Suprapubic skin (tissue), 4 donors: ENCODE results near the gene LMCD1. TPM values are rescaled to one million over a fixed set of nuclear protein-coding genes. Genes with fewer than 3 reads are reported as not detected.
A peak's percentile ranks its signal among the peaks of the same experiment; 100 is the strongest.

Source experiments
- DNase-seq, 2 donors: peaks; one replicate each; pipeline ENCODE4 v3.0.0-alpha.2; 2019; ENCODE audit warnings: low spot score in 2 of 2
- H3K27ac ChIP-seq: fragments of 200-600 bp; sonication (generic); one replicate; pipeline ENCODE4 v1.5.1; 2019
- H3K27me3 ChIP-seq: fragments of 200-600 bp; sonication (generic); one replicate; pipeline ENCODE4 v1.5.1; 2019
- H3K36me3 ChIP-seq: fragments of 200-600 bp; sonication (generic); one replicate; pipeline ENCODE4 v1.5.1; 2019
- H3K4me1 ChIP-seq: fragments of 200-600 bp; sonication (generic); one replicate; pipeline ENCODE4 v1.5.1; 2019
- H3K4me3 ChIP-seq: fragments of 200-600 bp; sonication (generic); one replicate; pipeline ENCODE4 v1.5.1; 2019; ENCODE audit warnings: mild to moderate bottlenecking
- H3K9me3 ChIP-seq: fragments of 200-600 bp; sonication (generic); one replicate; pipeline ENCODE4 v1.5.1; 2019
- CTCF ChIP-seq, 2 donors: fragments of 200-600 bp in 1 of 2; fragments of 450-650 bp in 1 of 2; sonication (generic) in 1 of 2; IDR thresholded peaks; one replicate each; pipeline ENCODE4 v1.5.1; 2016 to 2019; ENCODE audit warnings: antibody characterized with exemption in 2 of 2, mild to moderate bottlenecking in 1 of 2, moderate library complexity in 1 of 2
- EP300 ChIP-seq: sonication (generic); formaldehyde crosslinking; IDR thresholded peaks from one replicate; pipeline ENCODE4 v1.6.1; 2017; ENCODE audit warnings: antibody characterized with exemption
- POLR2A ChIP-seq, 2 donors: fragments of 450-650 bp; IDR thresholded peaks; one replicate each; pipeline ENCODE4 v1.6.1; 2017; ENCODE audit warnings: antibody characterized with exemption in 2 of 2, mild to moderate bottlenecking in 2 of 2, moderate library complexity in 2 of 2
- POLR2AphosphoS5 ChIP-seq, 3 donors: sonication (generic); formaldehyde crosslinking; IDR thresholded peaks; one replicate each; pipeline ENCODE4 v1.6.1; 2017; ENCODE audit warnings: antibody characterized with exemption in 3 of 3
- WGBS: methylation state at CpG from one replicate; pipeline ENCODE4 v1.1.5; 2018; 5-methylcytosine and 5-hydroxymethylcytosine counted together
- total RNA-seq, 4 donors: library from RNA; depleted of rRNA; stranded (reverse); fragments of >200 nt; gene quantifications; one replicate each; pipeline ENCODE4 v1.1.0, GENCODE V29; 2016

The LMCD1 gene
- total RNA-seq, 4 donors from 2014 or later: 33.4 to 49.3 (median 36.8) TPM

- H3K36me3 ChIP-seq: no peaks in the 10 kb centered on the region
- H3K4me1 ChIP-seq: peaks cover 33% of the 10 kb centered on the region
- H3K27me3 ChIP-seq: no peaks in the 10 kb centered on the region
- no peak overlapping the region for H3K4me3 ChIP-seq
- DNase-seq: no peak
- WGBS: 35% methylated on average over 9 of the region's 9 CpGs
- no peak overlapping the region for H3K27ac ChIP-seq
- H3K9me3 ChIP-seq: no peaks in the 10 kb centered on the region
- no peak for TF ChIP-seq POLR2AphosphoS5 (IDR thresholded peaks at IDR 0.05)
- no peak for TF ChIP-seq POLR2A (IDR thresholded peaks at IDR 0.05)
- no peak for TF ChIP-seq EP300
- TF ChIP-seq CTCF (IDR thresholded peaks at IDR 0.05): no peak
Observed at GRCh38 chr3:8603115-8603710, 101.6 kb downstream of the LMCD1 start.

GRCh38 chr3:8604006-8604405 lies 102.4 kb downstream of the LMCD1 start:
- no peaks in the 10 kb centered on the region for H3K36me3 ChIP-seq
- no peak for DNase-seq
- no peaks in the 10 kb centered on the region for H3K9me3 ChIP-seq
- 94% methylated on average over 7 of the region's 7 CpGs for WGBS
- H3K27me3 ChIP-seq: no peaks in the 10 kb centered on the region
- peaks cover 34% of the 10 kb centered on the region for H3K4me1 ChIP-seq
- no peak overlapping the region for H3K4me3 ChIP-seq
- H3K27ac ChIP-seq: no peak overlapping the region
- TF ChIP-seq EP300: no peak
- TF ChIP-seq CTCF (IDR thresholded peaks at IDR 0.05): no peak
- TF ChIP-seq POLR2A (IDR thresholded peaks at IDR 0.05): no peak
- TF ChIP-seq POLR2AphosphoS5 (IDR thresholded peaks at IDR 0.05): no peak

- H3K4me1 ChIP-seq: peaks cover 34% of the 10 kb centered on the region
- 81% methylated on average over 3 of the region's 3 CpGs for WGBS
- no peak overlapping the region for H3K27ac ChIP-seq
- no peaks in the 10 kb centered on the region for H3K36me3 ChIP-seq
- no peaks in the 10 kb centered on the region for H3K9me3 ChIP-seq
- DNase-seq: no peak
- no peaks in the 10 kb centered on the region for H3K27me3 ChIP-seq
- TF ChIP-seq POLR2AphosphoS5 (IDR thresholded peaks at IDR 0.05) (no peak), CTCF (IDR thresholded peaks at IDR 0.05) (no peak), EP300 (no peak), POLR2A (IDR thresholded peaks at IDR 0.05) (no peak)
- H3K4me3 ChIP-seq: no peak overlapping the region
Observed at GRCh38 chr3:8604988-8605387, 103.4 kb downstream of the LMCD1 start.

- Histone ChIP-seq H3K36me3 (no peaks in the 10 kb centered on the region), H3K4me1 (peaks cover 34% of the 10 kb centered on the region), H3K4me3 (no peak overlapping the region), H3K9me3 (no peaks in the 10 kb centered on the region), H3K27ac (no peak overlapping the region), H3K27me3 (no peaks in the 10 kb centered on the region)
- 29% methylated on average over 7 of the region's 7 CpGs for WGBS
- no peak for TF ChIP-seq POLR2A (IDR thresholded peaks at IDR 0.05)
- no peak for TF ChIP-seq POLR2AphosphoS5 (IDR thresholded peaks at IDR 0.05)
- no peak for TF ChIP-seq CTCF (IDR thresholded peaks at IDR 0.05)
- TF ChIP-seq EP300: no peak
- DNase-seq: no peak
Observed at GRCh38 chr3:8606701-8607231, 105.1 kb downstream of the LMCD1 start.

GRCh38 chr3:8607234-8608040 lies 105.8 kb downstream of the LMCD1 start:
- DNase-seq: no peak
- H3K4me1 ChIP-seq: peaks cover 34% of the 10 kb centered on the region
- no peaks in the 10 kb centered on the region for H3K27me3 ChIP-seq
- peak overlapping the region; percentile 53 for H3K27ac ChIP-seq
- H3K36me3 ChIP-seq: no peaks in the 10 kb centered on the region
- 54% methylated on average over 2 of the region's 7 CpGs for WGBS
- peak; percentile 46 to 49 for TF ChIP-seq CTCF (IDR thresholded peaks at IDR 0.05)
- TF ChIP-seq EP300: no peak
- TF ChIP-seq POLR2AphosphoS5 (IDR thresholded peaks at IDR 0.05): peak in 1 of 3 donors; percentile 51
- TF ChIP-seq POLR2A (IDR thresholded peaks at IDR 0.05): no peak
- no peaks in the 10 kb centered on the region for H3K9me3 ChIP-seq
- H3K4me3 ChIP-seq: no peak overlapping the region
